Astrocyte of the cerebellum (primary cell): Measurements from ENCODE around the gene SARS1.

ENCODE experiments used
- DNase-seq: peaks from one replicate; pipeline ENCODE4 v3.0.0-alpha.2; 2011; ENCODE audit warnings: low read depth
- H3K4me3 ChIP-seq: 2 replicates; pipeline ENCODE4 v1.5.1; 2011; ENCODE audit warnings: mild to moderate bottlenecking, low read depth, low read length, moderate library complexity
- CTCF ChIP-seq: IDR thresholded peaks from 2 replicates; pipeline ENCODE4 v1.5.1; 2012; ENCODE audit warnings: low read length, low read depth, moderate library complexity, mild to moderate bottlenecking; ENCODE audit errors: missing control alignments
- in situ Hi-C: cut with HindIII; loops from 2 replicates; pipeline ENCODE4 v1.10.0; 2017; ENCODE audit warnings: low sequenced_read_pairs

Gene SARS1

GRCh38 chr1:109265741-109266330 lies 52.1 kb downstream of the SARS1 start:
- no peak overlapping the region for H3K4me3 ChIP-seq
- no peak for TF ChIP-seq CTCF
- in situ Hi-C loops, result no loop called here
- DNase-seq, result no peak

- TF ChIP-seq CTCF, result no peak
- H3K4me3 ChIP-seq, result no peak overlapping the region
- DNase-seq, result peak; percentile 76
- in situ Hi-C loops, result no loop called here
These were observed 53.2 kb downstream of the SARS1 start for GRCh38 chr1:109266965-109267364.

- no peak for DNase-seq
- no peak overlapping the region for H3K4me3 ChIP-seq
- in situ Hi-C loops, result no loop called here
- TF ChIP-seq CTCF, result no peak
These were observed 54.1 kb downstream of the SARS1 start for GRCh38 chr1:109267743-109268300.

- no peak for TF ChIP-seq CTCF
- DNase-seq, result no peak
- in situ Hi-C loops, result no loop called here
- no peak overlapping the region for H3K4me3 ChIP-seq
These were observed 54.9 kb downstream of the SARS1 start for GRCh38 chr1:109268431-109269211.

GRCh38 chr1:109269212-109269980 lies 55.7 kb downstream of the SARS1 start:
- in situ Hi-C loops, result no loop called here
- no peak for DNase-seq
- no peak overlapping the region for H3K4me3 ChIP-seq
- no peak for TF ChIP-seq CTCF

GRCh38 chr1:109269981-109270622 lies 56.4 kb downstream of the SARS1 start:
- in situ Hi-C loops, result loop anchor here (10.0 kb wide), 1 partner anchor 135 kb away; no protein-coding TSS in a partner anchor
- TF ChIP-seq CTCF, result no peak
- DNase-seq, result no peak
- H3K4me3 ChIP-seq, result no peak overlapping the region
